DOHH2 (cell line): ENCODE measurements around the gene CHERP.

Source experiments
- H3F3A ChIP-seq: fragments of 200-600 bp; sonication (generic), shearing (Covaris generic); 2 replicates; pipeline ENCODE4 v1.6.0; 2016; ENCODE audit warnings: antibody characterized with exemption, mild to moderate bottlenecking; ENCODE audit not compliant: control insufficient read depth, insufficient read depth
- H3K27ac ChIP-seq: fragments of 200-600 bp; sonication (generic); 2 replicates; pipeline ENCODE4 v1.5.1; 2014; ENCODE audit warnings: low read depth, mild to moderate bottlenecking, low read length, moderate library complexity
- H3K27me3 ChIP-seq: fragments of 200-600 bp; sonication (generic); 2 replicates; pipeline ENCODE4 v1.6.1; 2014; ENCODE audit warnings: mild to moderate bottlenecking, low read length, mixed read lengths; ENCODE audit not compliant: control insufficient read depth
- H3K36me3 ChIP-seq: fragments of 200-600 bp; sonication (generic); 2 replicates; pipeline ENCODE4 v1.6.1; 2014; ENCODE audit warnings: mild to moderate bottlenecking, low read length, moderate library complexity, mixed read lengths; ENCODE audit not compliant: control insufficient read depth
- H3K4me1 ChIP-seq: fragments of 200-600 bp; sonication (generic); 2 replicates; pipeline ENCODE4 v1.6.1; 2014; ENCODE audit warnings: mild to moderate bottlenecking, low read length, mixed read lengths; ENCODE audit not compliant: control insufficient read depth
- H3K4me2 ChIP-seq: fragments of 200-600 bp; sonication (generic); 2 replicates; pipeline ENCODE4 v1.6.0; 2014; ENCODE audit warnings: mild to moderate bottlenecking, low read length, moderate library complexity
- H3K4me3 ChIP-seq: fragments of 200-600 bp; sonication (generic); 2 replicates; pipeline ENCODE4 v1.5.1; 2014; ENCODE audit warnings: mild to moderate bottlenecking, low read length, mixed read lengths
- H3K79me2 ChIP-seq: fragments of 200-600 bp; sonication (generic); 2 replicates; pipeline ENCODE4 v1.6.1; 2014; ENCODE audit warnings: mild to moderate bottlenecking, low read length, mixed read lengths; ENCODE audit not compliant: control insufficient read depth
- H3K9me2 ChIP-seq: fragments of 200-600 bp; sonication (generic); replicated peaks from 2 replicates; pipeline ENCODE4 v1.6.1; 2014; ENCODE audit warnings: mild to moderate bottlenecking, low read length, mixed read lengths; ENCODE audit not compliant: control insufficient read depth
- H3K9me3 ChIP-seq: fragments of 200-600 bp; sonication (generic); 2 replicates; pipeline ENCODE4 v1.6.1; 2014; ENCODE audit warnings: antibody characterized with exemption, low read length, mixed read lengths; ENCODE audit not compliant: control insufficient read depth, insufficient read depth
- H4K20me1 ChIP-seq: fragments of 200-600 bp; sonication (generic); 2 replicates; pipeline ENCODE4 v1.6.0; 2014; ENCODE audit warnings: low read depth, mild to moderate bottlenecking, antibody characterized with exemption, low read length, moderate library complexity; ENCODE audit not compliant: control insufficient read depth, insufficient read depth
- EZH2phosphoT487 ChIP-seq: fragments of 200-600 bp; sonication (generic); IDR thresholded peaks from 2 replicates; pipeline ENCODE4 v1.6.1; 2017; ENCODE audit warnings: borderline replicate concordance, mild to moderate bottlenecking, antibody characterized with exemption, low read length, moderate library complexity, mixed read lengths
- TF ChIP-seq, protein P1 (sequence below): fragments of 200-600 bp; sonication (generic); IDR thresholded peaks from one replicate; pipeline ENCODE4 v1.5.1; 2014; ENCODE audit warnings: antibody characterized with exemption, mild to moderate bottlenecking, low read depth, low read length; ENCODE audit not compliant: poor library complexity, severe bottlenecking

The CHERP gene, protein sequence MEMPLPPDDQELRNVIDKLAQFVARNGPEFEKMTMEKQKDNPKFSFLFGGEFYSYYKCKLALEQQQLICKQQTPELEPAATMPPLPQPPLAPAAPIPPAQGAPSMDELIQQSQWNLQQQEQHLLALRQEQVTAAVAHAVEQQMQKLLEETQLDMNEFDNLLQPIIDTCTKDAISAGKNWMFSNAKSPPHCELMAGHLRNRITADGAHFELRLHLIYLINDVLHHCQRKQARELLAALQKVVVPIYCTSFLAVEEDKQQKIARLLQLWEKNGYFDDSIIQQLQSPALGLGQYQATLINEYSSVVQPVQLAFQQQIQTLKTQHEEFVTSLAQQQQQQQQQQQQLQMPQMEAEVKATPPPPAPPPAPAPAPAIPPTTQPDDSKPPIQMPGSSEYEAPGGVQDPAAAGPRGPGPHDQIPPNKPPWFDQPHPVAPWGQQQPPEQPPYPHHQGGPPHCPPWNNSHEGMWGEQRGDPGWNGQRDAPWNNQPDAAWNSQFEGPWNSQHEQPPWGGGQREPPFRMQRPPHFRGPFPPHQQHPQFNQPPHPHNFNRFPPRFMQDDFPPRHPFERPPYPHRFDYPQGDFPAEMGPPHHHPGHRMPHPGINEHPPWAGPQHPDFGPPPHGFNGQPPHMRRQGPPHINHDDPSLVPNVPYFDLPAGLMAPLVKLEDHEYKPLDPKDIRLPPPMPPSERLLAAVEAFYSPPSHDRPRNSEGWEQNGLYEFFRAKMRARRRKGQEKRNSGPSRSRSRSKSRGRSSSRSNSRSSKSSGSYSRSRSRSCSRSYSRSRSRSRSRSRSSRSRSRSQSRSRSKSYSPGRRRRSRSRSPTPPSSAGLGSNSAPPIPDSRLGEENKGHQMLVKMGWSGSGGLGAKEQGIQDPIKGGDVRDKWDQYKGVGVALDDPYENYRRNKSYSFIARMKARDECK

GRCh38 chr19:16542045-16542909, at the start of gene CHERP:
Gene CHERP (minus strand): TSS chr19:16542437. CDS start chr19:16542378, 59 bp downstream.
- peaks cover 23% of the 10 kb centered on the region for H3F3A ChIP-seq
- peaks cover 24% of the 10 kb centered on the region for H4K20me1 ChIP-seq
- H3K27ac ChIP-seq: peak within 1 kb of the TSS; percentile 77
- peaks cover 59% of the 10 kb centered on the region for H3K36me3 ChIP-seq
- H3K4me1 ChIP-seq: peaks cover 56% of the 10 kb centered on the region
- H3K9me2 ChIP-seq: no peaks in the 10 kb centered on the region
- H3K4me2 ChIP-seq: peak within 1 kb of the TSS; percentile 97
- H3K27me3 ChIP-seq: no peaks in the 10 kb centered on the region
- H3K79me2 ChIP-seq: peaks cover 88% of the 10 kb centered on the region
- no peak for TF ChIP-seq EZH2phosphoT487
- TF ChIP-seq, protein P1, sequence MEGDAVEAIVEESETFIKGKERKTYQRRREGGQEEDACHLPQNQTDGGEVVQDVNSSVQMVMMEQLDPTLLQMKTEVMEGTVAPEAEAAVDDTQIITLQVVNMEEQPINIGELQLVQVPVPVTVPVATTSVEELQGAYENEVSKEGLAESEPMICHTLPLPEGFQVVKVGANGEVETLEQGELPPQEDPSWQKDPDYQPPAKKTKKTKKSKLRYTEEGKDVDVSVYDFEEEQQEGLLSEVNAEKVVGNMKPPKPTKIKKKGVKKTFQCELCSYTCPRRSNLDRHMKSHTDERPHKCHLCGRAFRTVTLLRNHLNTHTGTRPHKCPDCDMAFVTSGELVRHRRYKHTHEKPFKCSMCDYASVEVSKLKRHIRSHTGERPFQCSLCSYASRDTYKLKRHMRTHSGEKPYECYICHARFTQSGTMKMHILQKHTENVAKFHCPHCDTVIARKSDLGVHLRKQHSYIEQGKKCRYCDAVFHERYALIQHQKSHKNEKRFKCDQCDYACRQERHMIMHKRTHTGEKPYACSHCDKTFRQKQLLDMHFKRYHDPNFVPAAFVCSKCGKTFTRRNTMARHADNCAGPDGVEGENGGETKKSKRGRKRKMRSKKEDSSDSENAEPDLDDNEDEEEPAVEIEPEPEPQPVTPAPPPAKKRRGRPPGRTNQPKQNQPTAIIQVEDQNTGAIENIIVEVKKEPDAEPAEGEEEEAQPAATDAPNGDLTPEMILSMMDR: no peak
- no peaks in the 10 kb centered on the region for H3K9me3 ChIP-seq
- H3K4me3 ChIP-seq: peak within 1 kb of the TSS; percentile 100

- Histone ChIP-seq H3F3A (peaks cover 34% of the 10 kb centered on the region), H3K36me3 (peaks cover 32% of the 10 kb centered on the region), H3K9me2 (no peaks in the 10 kb centered on the region), H4K20me1 (peaks cover 46% of the 10 kb centered on the region), H3K79me2 (peaks cover 96% of the 10 kb centered on the region), H3K4me1 (peaks cover 99% of the 10 kb centered on the region), H3K27me3 (no peaks in the 10 kb centered on the region), H3K27ac (peak overlapping the region; percentile 96), H3K4me3 (peak overlapping the region; percentile 28; the same call in 1 of the 2 replicates), H3K4me2 (peak overlapping the region; percentile 96), H3K9me3 (no peaks in the 10 kb centered on the region)
- no peak for TF ChIP-seq EZH2phosphoT487
- TF ChIP-seq, protein P1: no peak
Observed at GRCh38 chr19:16590876-16591802, 48.9 kb upstream of the CHERP start.

GRCh38 chr19:16589917-16590316, 47.7 kb upstream of the CHERP start:
- Histone ChIP-seq H3K79me2 (peaks cover 95% of the 10 kb centered on the region), H3K4me1 (peaks cover 98% of the 10 kb centered on the region), H3K4me3 (peak overlapping the region; percentile 78), H3K9me3 (no peaks in the 10 kb centered on the region), H3K27ac (peak overlapping the region; percentile 96), H4K20me1 (peaks cover 39% of the 10 kb centered on the region), H3K27me3 (no peaks in the 10 kb centered on the region), H3F3A (peaks cover 44% of the 10 kb centered on the region), H3K36me3 (peaks cover 42% of the 10 kb centered on the region), H3K4me2 (peak overlapping the region; percentile 96), H3K9me2 (no peaks in the 10 kb centered on the region)
- no peak for TF ChIP-seq EZH2phosphoT487
- TF ChIP-seq, protein P1: no peak
